ENCODE measurements around the gene DLGAP1. TPM values are rescaled to one million over a fixed set of nuclear protein-coding genes. Genes with fewer than 3 reads are reported as not detected.

The DLGAP1 gene
- total and polyA plus RNA-seq, 10 of the 15 experiments (the other 5 are each of a cell fraction or from before 2014, with no cell fraction given), result 0.23 to 27.6 (median 1.9) TPM

DNA sequence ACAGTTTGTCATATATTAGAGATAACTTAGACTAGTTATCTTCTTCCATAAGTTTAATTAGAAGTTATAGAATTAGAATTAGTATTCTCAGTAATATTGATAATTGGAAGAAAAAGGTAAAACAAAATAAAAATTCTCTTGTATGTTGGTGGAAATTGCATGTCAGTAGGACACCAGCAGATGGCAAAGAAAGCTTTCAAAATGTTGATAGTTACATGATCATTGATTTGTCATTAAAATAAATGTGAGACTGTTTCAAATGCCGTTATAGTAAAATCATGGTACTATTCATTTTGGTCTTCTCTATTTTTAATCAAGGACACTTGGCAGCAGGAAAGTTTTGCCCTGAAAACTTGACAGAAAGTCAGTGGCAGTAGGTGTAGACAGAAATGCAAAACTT lies 734.9 kb downstream of the DLGAP1 start (continued):
- no peak for TF ChIP-seq CHD1 (IDR thresholded peaks at IDR 0.05; ENCODE audit: low read depth, low read length)
- TF ChIP-seq RFX5 (IDR thresholded peaks at IDR 0.05; ENCODE audit: low read depth, low read length), result no peak
- TF ChIP-seq NFXL1 (IDR thresholded peaks at IDR 0.05; ENCODE audit: borderline replicate concordance), result no peak
- TF ChIP-seq SUZ12 (IDR thresholded peaks at IDR 0.05; ENCODE audit: unreplicated experiment), result no peak
- TF ChIP-seq IKZF2 (IDR thresholded peaks at IDR 0.05), result no peak
- TF ChIP-seq EZH2 (IDR thresholded peaks at IDR 0.05; ENCODE audit: borderline replicate concordance, control insufficient read depth, low read depth, low read length), result no peak
- TF ChIP-seq RELB (IDR thresholded peaks at IDR 0.05; ENCODE audit: low read depth), result no peak

DNA sequence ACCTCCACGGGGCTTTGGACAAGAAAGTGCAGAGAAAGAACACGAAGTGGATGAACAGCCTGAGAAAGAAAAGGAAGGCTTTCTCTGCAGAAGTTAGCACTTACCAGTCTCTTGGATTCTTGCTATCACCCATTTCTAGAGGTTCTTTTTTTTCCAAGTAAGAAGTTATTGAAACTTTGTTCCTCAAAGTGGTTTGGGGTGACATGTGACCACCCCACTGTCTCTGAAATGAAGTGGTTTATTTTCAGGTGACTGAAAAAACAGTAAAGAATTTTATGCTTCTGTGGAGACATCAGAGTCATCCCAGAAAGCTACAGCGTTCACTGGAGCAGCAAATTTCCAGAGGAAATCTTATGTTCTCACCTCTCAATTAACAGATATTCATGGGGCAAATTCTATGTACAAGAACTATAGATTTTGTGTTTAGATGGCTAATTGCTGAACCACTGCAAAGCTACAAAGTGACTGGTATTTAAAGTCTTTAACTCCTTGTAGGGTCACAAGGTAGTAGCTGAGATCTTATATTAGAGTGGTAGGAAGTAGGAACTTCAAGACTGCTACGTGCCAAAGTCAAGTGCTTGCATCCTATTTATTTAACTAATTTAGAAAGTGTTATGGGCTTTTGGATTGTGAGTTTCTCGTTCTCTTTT lies 737.6 kb downstream of the DLGAP1 start:
- TF ChIP-seq IKZF1 (conservative IDR thresholded peaks at IDR 0.05), result 0 out of 2 replicates have a peak, but pooled peaks have one; percentile 16
- TF ChIP-seq MEF2A (IDR thresholded peaks at IDR 0.05; ENCODE audit: insufficient read depth, low read depth, low read length), result no peak
- no peak for TF ChIP-seq MXI1 (IDR thresholded peaks at IDR 0.05; ENCODE audit: low read depth, low read length)
- TF ChIP-seq POU2F2 (IDR thresholded peaks at IDR 0.05; ENCODE audit: borderline replicate concordance, low read depth, low read length), result no peak
- TF ChIP-seq RAD51 (IDR thresholded peaks at IDR 0.05), result peak; percentile 61
- no peak for TF ChIP-seq KLF5 (IDR thresholded peaks at IDR 0.05; ENCODE audit: partially characterized antibody)
- TF ChIP-seq IRF4 (IDR thresholded peaks at IDR 0.05; ENCODE audit: low read depth, low read length), result no peak
- Histone ChIP-seq H4K20me1 (ENCODE audit: control insufficient read depth, insufficient read depth) (no peaks in the 10 kb centered on the region), H3K9ac (ENCODE audit: control insufficient read depth, insufficient read depth, low read length) (no peak overlapping the region), H3K36me3 (ENCODE audit: control insufficient read depth in 2 of 2, insufficient read depth in 2 of 2, low read length in 1 of 2) (no peaks in the 10 kb centered on the region), H3K27ac (ENCODE audit: control insufficient read depth, insufficient read depth) (no peak overlapping the region), H2AFZ (ENCODE audit: control insufficient read depth, low read depth, low read length) (no peak overlapping the region), H3K4me1 (ENCODE audit: control insufficient read depth, insufficient read depth, low read length) (no peaks in the 10 kb centered on the region), H3K4me2 (ENCODE audit: control insufficient read depth, insufficient read depth) (no peak overlapping the region), H3K79me2 (ENCODE audit: control insufficient read depth, insufficient read depth, low read length) (no peaks in the 10 kb centered on the region), H3K4me3 (no peak overlapping the region), H3K9me3 (replicated peaks; ENCODE audit: control insufficient read depth, insufficient read depth, low read length) (no peaks in the 10 kb centered on the region), H3K27me3 (replicated peaks in 1 of 2; ENCODE audit: control insufficient read depth in 2 of 2, insufficient read depth in 2 of 2, low read length in 1 of 2) (no peaks in the 10 kb centered on the region)
- DNase-seq (ENCODE audit: low read depth, low spot score), result no peak
- no TSS peak for BruUV-seq (replicated peaks)
- ATAC-seq, result no peak
- ChIA-PET CTCF (interaction anchor here (0.6 to 1.1 kb wide), 4 partner anchors 13 to 278 kb away, joined by 3 to 6 read pairs (median 3); no protein-coding TSS in a partner anchor), POLR2A (interaction anchor here (0.6 to 1.3 kb wide), 2 partner anchors 35 to 39 kb away, joined by 3 to 4 read pairs; no protein-coding TSS in a partner anchor), RAD21 (ENCODE audit: unreplicated experiment) (no interaction called here), SMC1A (ENCODE audit: uncharacterized antibody, unreplicated experiment) (interaction anchor here (0.7 to 2.2 kb wide), 5 partner anchors 17 to 1320 kb away, joined by 3 to 5 read pairs (median 3); no protein-coding TSS in a partner anchor)
- in situ Hi-C loops (cut with MboI), result no loop called here
- intact Hi-C loops (cut with micrococcal nuclease; ENCODE audit: unreplicated experiment), result loop anchor here (10.0 kb wide), 1 partner anchor 57 kb away; no protein-coding TSS in a partner anchor
- 3% methylated on average over 5 of the region's 5 CpGs for WGBS (ENCODE audit: insufficient coverage, insufficient replicate concordance, low lambda C conversion rate, missing lambda C conversion rate)
- no peak for FAIRE-seq
